Osteocyte (in vitro differentiated cells): Measurements from ENCODE around the gene EFCAB11. TPM values are rescaled to one million over a fixed set of nuclear protein-coding genes. Genes with fewer than 3 reads are reported as not detected.

ENCODE experiments used
- DNase-seq: peaks from one replicate; pipeline ENCODE4 v3.0.0; 2021; ENCODE audit warnings: mixed read lengths; ENCODE audit not compliant: unreplicated experiment; ENCODE audit errors: extremely low spot score
- H3K27ac Mint-ChIP-seq: one replicate; pipeline ENCODE4 v1.8.0; 2021; ENCODE audit warnings: mild to moderate bottlenecking, mixed read lengths; ENCODE audit not compliant: unreplicated experiment
- H3K27me3 Mint-ChIP-seq: one replicate; pipeline ENCODE4 v1.8.0; 2021; ENCODE audit warnings: mixed read lengths; ENCODE audit not compliant: unreplicated experiment
- H3K36me3 Mint-ChIP-seq: one replicate; pipeline ENCODE4 v1.8.0; 2021; ENCODE audit warnings: mixed read lengths; ENCODE audit not compliant: unreplicated experiment
- H3K4me1 Mint-ChIP-seq: one replicate; pipeline ENCODE4 v1.8.0; 2021; ENCODE audit warnings: mixed read lengths; ENCODE audit not compliant: unreplicated experiment
- H3K4me3 Mint-ChIP-seq: one replicate; pipeline ENCODE4 v1.8.0; 2021; ENCODE audit warnings: mild to moderate bottlenecking, moderate library complexity, mixed read lengths; ENCODE audit not compliant: unreplicated experiment
- H3K9me3 Mint-ChIP-seq: one replicate; pipeline ENCODE4 v1.8.0; 2021; ENCODE audit warnings: mixed read lengths; ENCODE audit not compliant: unreplicated experiment
- total RNA-seq: library from RNA; stranded (reverse); gene quantifications from 2 replicates; pipeline ENCODE4 v1.2.1, GENCODE V29; 2021
- TF ChIP-seq, protein P1 (sequence below): fragments of 200-600 bp; sonication (generic); IDR thresholded peaks from 2 replicates; pipeline ENCODE4 v1.5.0; 2021; ENCODE audit warnings: antibody characterized with exemption, mild to moderate bottlenecking, moderate library complexity

EFCAB11 gene
- total RNA-seq, 1 donor from 2014 or later: 8.7 TPM

GRCh38 chr14:89957791-89958190 lies 3.3 kb upstream of the EFCAB11 start:
- Mint-ChIP-seq H3K27me3 (no peaks in the 10 kb centered on the region), H3K4me1 (peaks cover 24% of the 10 kb centered on the region), H3K27ac (no peak overlapping the region), H3K9me3 (no peaks in the 10 kb centered on the region), H3K36me3 (peaks cover 2% of the 10 kb centered on the region), H3K4me3 (no peak overlapping the region)
- TF ChIP-seq, protein P1, sequence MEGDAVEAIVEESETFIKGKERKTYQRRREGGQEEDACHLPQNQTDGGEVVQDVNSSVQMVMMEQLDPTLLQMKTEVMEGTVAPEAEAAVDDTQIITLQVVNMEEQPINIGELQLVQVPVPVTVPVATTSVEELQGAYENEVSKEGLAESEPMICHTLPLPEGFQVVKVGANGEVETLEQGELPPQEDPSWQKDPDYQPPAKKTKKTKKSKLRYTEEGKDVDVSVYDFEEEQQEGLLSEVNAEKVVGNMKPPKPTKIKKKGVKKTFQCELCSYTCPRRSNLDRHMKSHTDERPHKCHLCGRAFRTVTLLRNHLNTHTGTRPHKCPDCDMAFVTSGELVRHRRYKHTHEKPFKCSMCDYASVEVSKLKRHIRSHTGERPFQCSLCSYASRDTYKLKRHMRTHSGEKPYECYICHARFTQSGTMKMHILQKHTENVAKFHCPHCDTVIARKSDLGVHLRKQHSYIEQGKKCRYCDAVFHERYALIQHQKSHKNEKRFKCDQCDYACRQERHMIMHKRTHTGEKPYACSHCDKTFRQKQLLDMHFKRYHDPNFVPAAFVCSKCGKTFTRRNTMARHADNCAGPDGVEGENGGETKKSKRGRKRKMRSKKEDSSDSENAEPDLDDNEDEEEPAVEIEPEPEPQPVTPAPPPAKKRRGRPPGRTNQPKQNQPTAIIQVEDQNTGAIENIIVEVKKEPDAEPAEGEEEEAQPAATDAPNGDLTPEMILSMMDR: no peak
- DNase-seq: no peak

DNA sequence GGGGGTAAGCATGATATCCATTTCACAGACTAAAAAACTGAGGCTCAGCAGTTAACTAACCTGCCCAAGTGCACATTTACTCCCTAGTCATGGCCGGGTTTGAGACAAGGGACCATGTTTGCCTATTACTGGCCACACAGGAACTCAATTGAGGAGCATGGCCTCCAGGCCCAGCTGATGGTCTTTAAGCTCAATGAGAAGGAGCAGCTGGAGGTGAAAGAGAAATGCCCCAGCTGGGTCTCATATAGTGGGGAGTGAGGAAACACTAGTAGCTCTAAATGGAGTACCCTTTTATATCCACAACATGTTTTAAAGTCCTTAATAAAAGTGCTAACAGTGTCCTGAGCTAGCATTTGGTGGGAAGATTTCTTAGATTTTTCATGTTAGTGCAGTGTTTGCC lies 2.8 kb upstream of the EFCAB11 start:
- Mint-ChIP-seq H3K27me3 (no peaks in the 10 kb centered on the region), H3K9me3 (no peaks in the 10 kb centered on the region), H3K4me3 (peak overlapping the region; percentile 90), H3K36me3 (peaks cover under 1% of the 10 kb centered on the region), H3K4me1 (peaks cover 24% of the 10 kb centered on the region), H3K27ac (peak overlapping the region; percentile 98)
- DNase-seq: no peak
- TF ChIP-seq, protein P1: no peak

GRCh38 chr14:89956661-89957009 lies 2.1 kb upstream of the EFCAB11 start:
- Mint-ChIP-seq H3K36me3 (no peaks in the 10 kb centered on the region), H3K4me3 (peak overlapping the region; percentile 90), H3K4me1 (peaks cover 24% of the 10 kb centered on the region), H3K9me3 (no peaks in the 10 kb centered on the region), H3K27me3 (no peaks in the 10 kb centered on the region), H3K27ac (peak overlapping the region; percentile 98)
- TF ChIP-seq, protein P1: no peak
- no peak for DNase-seq

DNA sequence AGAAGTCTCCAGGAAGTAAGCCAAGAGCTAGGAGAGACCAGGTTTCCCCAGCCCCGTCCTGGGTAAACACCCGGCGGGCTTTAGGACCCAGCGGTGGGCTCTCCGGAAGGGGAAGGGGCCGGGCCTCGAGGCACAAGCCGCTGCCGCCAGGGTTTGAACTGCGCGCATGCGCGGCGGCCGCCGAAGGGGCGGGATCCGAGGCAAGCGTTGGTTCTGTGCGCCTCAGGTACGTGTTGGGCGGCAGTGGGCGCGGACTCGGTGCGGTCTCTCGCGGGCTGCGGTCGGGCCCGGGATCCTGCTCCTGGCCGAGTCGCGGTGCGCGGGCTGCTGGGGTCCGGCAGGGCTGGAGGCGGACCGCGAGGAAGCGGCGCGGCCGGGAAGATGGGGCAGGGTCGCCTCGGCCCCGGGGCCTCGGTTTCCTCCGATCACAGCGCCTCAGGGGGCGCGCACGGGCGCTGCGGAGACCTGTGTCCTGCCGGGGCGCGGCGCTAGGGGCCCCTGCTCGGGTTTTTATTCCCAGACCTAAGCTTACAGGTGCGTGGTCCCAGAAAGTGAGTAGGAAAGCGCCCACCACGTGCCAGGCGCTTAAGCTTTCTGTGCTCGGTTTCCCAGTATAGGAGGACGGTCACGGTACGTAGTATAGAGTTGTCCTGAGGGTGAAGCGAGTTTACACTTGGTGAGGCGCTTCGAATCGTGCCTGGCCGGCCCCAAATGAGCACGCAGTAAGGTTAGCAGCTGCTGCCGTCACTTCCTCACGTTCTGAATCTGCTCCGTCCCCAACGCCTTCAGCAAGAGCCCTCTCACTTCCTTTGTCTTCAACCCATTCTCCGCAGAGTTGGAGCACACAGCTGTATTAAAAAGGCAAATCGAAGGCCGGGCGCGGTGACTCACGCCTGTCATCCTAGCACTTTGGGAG lies 1.5 kb upstream of the EFCAB11 start, which contains the start of gene TDP1:
Gene TDP1 (plus strand): TSS at position 183 of the 916 bp plus-strand sequence. CDS start 7,188 bp downstream, outside the sequence.
- no peaks in the 10 kb centered on the region for H3K27me3 Mint-ChIP-seq
- H3K9me3 Mint-ChIP-seq: no peaks in the 10 kb centered on the region
- peak; percentile 98 for DNase-seq
- peaks cover 24% of the 10 kb centered on the region for H3K4me1 Mint-ChIP-seq
- H3K36me3 Mint-ChIP-seq: no peaks in the 10 kb centered on the region
- peak within 1 kb of the TSS; percentile 98 for H3K27ac Mint-ChIP-seq
- peak within 1 kb of the TSS; percentile 96 for H3K4me3 Mint-ChIP-seq
- TF ChIP-seq, protein P1: no peak

GRCh38 chr14:89955022-89955744 lies 653 bp upstream of the EFCAB11 start:
- peak overlapping the region; percentile 97 for H3K27ac Mint-ChIP-seq
- H3K4me3 Mint-ChIP-seq: peak overlapping the region; percentile 96
- H3K27me3 Mint-ChIP-seq: no peaks in the 10 kb centered on the region
- no peak for DNase-seq
- TF ChIP-seq, protein P1: no peak
- peaks cover 24% of the 10 kb centered on the region for H3K4me1 Mint-ChIP-seq
- H3K36me3 Mint-ChIP-seq: no peaks in the 10 kb centered on the region
- H3K9me3 Mint-ChIP-seq: no peaks in the 10 kb centered on the region
